NT2/D1 (cell line): ENCODE measurements around the gene ARHGAP45.
"Not testable (repeated sequence)": the region's sequence is repeated elsewhere in the genome, so short reads cannot be mapped to it uniquely, and the experiment has no call there.

Experiments used
- DNase-seq: peaks from one replicate; pipeline ENCODE4 v3.0.0-alpha.2; 2011; ENCODE audit warnings: low read depth, low spot score
- H3K27me3 ChIP-seq: 2 replicates; pipeline ENCODE4 v1.6.0; 2011; ENCODE audit warnings: mild to moderate bottlenecking; ENCODE audit not compliant: insufficient read length, insufficient read depth
- H3K36me3 ChIP-seq: 2 replicates; pipeline ENCODE4 v1.6.1; 2011; ENCODE audit warnings: mild to moderate bottlenecking, low read length, mixed read lengths; ENCODE audit not compliant: insufficient read depth, insufficient read length
- H3K4me1 ChIP-seq: 2 replicates; pipeline ENCODE4 v1.5.1; 2011; ENCODE audit not compliant: insufficient read depth, insufficient read length
- H3K4me3 ChIP-seq: 2 replicates; pipeline ENCODE4 v1.5.1; 2011; ENCODE audit warnings: low read depth; ENCODE audit not compliant: insufficient read length
- H3K9ac ChIP-seq: 2 replicates; pipeline ENCODE4 v1.6.0; 2011; ENCODE audit warnings: low read depth; ENCODE audit not compliant: insufficient read length
- H3K9me3 ChIP-seq: 2 replicates; pipeline ENCODE4 v1.5.1; 2011; ENCODE audit warnings: mild to moderate bottlenecking, low read length; ENCODE audit not compliant: insufficient read depth
- SUZ12 ChIP-seq: IDR thresholded peaks from 2 replicates; pipeline ENCODE4 v1.6.1; 2011; ENCODE audit not compliant: insufficient read length, insufficient read depth; ENCODE audit errors: extremely low read depth
- YY1 ChIP-seq: IDR thresholded peaks from 2 replicates; pipeline ENCODE4 v1.6.1; 2011; ENCODE audit not compliant: insufficient read length, insufficient read depth
- ZNF274 ChIP-seq: IDR thresholded peaks from 2 replicates; pipeline ENCODE4 v1.6.1; 2011; ENCODE audit warnings: mild to moderate bottlenecking, low read depth, low read length

The ARHGAP45 gene

DNA sequence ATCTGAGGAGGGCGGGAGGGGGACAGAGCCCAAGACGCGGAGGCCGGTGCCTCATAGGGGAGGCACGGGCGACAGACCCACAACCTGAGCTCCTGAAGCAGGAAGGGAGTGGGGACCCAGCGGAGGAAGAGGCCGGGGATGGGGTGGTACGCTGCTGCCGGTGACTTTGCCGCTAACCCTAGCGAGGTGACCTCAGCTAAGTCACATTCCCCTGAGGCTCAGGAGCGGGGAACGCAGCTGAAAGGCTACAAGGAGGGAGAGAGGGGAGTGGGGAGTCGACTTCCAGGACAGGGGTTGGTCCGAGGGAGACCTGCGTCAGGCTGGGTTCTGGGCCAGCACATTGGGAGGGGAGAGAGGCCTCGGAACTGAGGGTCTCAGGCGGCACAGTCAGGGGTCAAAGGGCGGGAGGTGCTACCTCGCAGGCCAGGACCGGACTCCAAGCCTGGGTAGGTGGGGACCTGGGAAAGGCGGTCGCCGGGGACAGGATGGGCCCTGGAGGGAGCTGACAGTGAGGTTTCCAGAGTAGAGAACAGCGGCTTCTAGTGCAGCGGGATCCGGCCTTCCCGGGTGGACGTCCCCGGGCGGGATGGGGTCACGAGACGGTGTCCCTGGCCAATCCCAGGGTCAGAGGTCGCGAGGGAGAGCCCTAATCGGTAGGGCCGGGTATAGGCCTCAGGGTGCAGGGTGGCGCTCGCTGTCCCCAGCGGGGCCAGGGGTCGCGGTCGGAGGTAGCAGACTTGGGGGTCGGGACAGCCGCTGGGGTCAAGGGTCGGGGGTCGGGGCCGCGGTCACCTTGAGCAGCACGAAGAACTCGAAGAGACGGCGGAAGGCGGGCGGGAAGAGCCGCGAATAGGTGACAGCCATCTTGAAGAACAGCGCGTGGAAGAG lies 46.7 kb upstream of the ARHGAP45 start:
- Histone ChIP-seq H3K4me3 (peak overlapping the region; percentile 96), H3K4me1 (peaks cover 40% of the 10 kb centered on the region), H3K36me3 (peaks cover 42% of the 10 kb centered on the region), H3K27me3 (no peaks in the 10 kb centered on the region), H3K9ac (peak overlapping the region; percentile 98), H3K9me3 (no peaks in the 10 kb centered on the region)
- DNase-seq, result no peak
- TF ChIP-seq ZNF274, result no peak
- TF ChIP-seq YY1, result no peak
- no peak for TF ChIP-seq SUZ12

GRCh38 chr19:1020868-1021425 lies 46.0 kb upstream of the ARHGAP45 start, which contains the start of gene TMEM259:
Gene TMEM259 (minus strand): TSS chr19:1021123. CDS start chr19:1020996, 127 bp downstream.
- Histone ChIP-seq H3K9ac (peak within 1 kb of the TSS; percentile 98), H3K4me1 (peaks cover 33% of the 10 kb centered on the region), H3K36me3 (peaks cover 36% of the 10 kb centered on the region), H3K27me3 (no peaks in the 10 kb centered on the region), H3K9me3 (no peaks in the 10 kb centered on the region), H3K4me3 (peak within 1 kb of the TSS; percentile 96)
- peak; percentile 95 for DNase-seq
- TF ChIP-seq ZNF274 (no peak), SUZ12 (no peak), YY1 (peak; percentile 71)

- not testable (repeated sequence) for H3K9ac ChIP-seq, DNase-seq, H3K9me3 ChIP-seq, H3K27me3 ChIP-seq, H3K4me3 ChIP-seq
- H3K36me3 ChIP-seq, result peaks cover 27% of the 10 kb centered on the region
- peaks cover 12% of the 10 kb centered on the region for H3K4me1 ChIP-seq
These were observed 43.1 kb upstream of the ARHGAP45 start for GRCh38 chr19:1023883-1024188.

DNA sequence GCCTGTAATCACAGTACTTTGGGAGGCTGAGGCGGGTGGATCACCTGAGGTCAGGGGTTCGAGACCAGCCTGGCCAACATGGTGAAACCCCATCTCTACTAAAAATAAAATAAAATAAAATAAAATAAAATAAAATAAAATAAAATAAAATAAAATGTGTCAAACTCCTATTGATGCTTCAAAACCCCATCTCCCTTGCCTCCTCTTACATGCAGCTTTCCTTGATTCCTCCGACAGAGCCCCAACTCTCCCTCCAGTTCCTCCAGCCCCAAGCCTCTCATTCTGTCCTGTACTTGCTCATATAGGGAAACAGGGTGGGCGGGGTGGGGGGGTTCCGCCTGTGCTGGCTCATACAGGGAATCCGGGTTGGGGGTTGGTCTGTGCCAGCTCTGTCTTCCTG lies 41.9 kb upstream of the ARHGAP45 start:
- DNase-seq, H3K9ac ChIP-seq, H3K27me3 ChIP-seq, H3K4me3 ChIP-seq, H3K9me3 ChIP-seq, H3K4me1 ChIP-seq: not testable (repeated sequence)
- H3K36me3 ChIP-seq, result peaks cover 26% of the 10 kb centered on the region

GRCh38 chr19:1025960-1026782 lies 40.8 kb upstream of the ARHGAP45 start, which contains the start of gene CNN2:
Gene CNN2 (plus strand): TSS chr19:1026608. CDS start chr19:1026662, 54 bp downstream.
- Histone ChIP-seq H3K9me3 (no peaks in the 10 kb centered on the region), H3K4me3 (peak within 1 kb of the TSS; percentile 91), H3K36me3 (peaks cover 31% of the 10 kb centered on the region), H3K27me3 (no peaks in the 10 kb centered on the region), H3K4me1 (peaks cover 5% of the 10 kb centered on the region), H3K9ac (peak within 1 kb of the TSS; percentile 94)
- TF ChIP-seq YY1 (no peak), SUZ12 (no peak), ZNF274 (no peak)
- no peak for DNase-seq

- Histone ChIP-seq H3K27me3 (no peaks in the 10 kb centered on the region), H3K9me3 (no peaks in the 10 kb centered on the region), H3K9ac (peak overlapping the region; percentile 94), H3K4me1 (peaks cover 5% of the 10 kb centered on the region), H3K36me3 (peaks cover 38% of the 10 kb centered on the region), H3K4me3 (peak overlapping the region; percentile 91)
- TF ChIP-seq ZNF274 (no peak), SUZ12 (no peak), YY1 (no peak)
- no peak for DNase-seq
These were observed 40.0 kb upstream of the ARHGAP45 start for GRCh38 chr19:1026783-1027649.
